IPS-18c (cell line): ENCODE results near the gene ZCCHC24.

Experiments
- H3K4me3 ChIP-seq: 2 replicates; pipeline ENCODE4 v1.7.0; 2013; ENCODE audit warnings: low read depth, mild to moderate bottlenecking, low read length, moderate library complexity; ENCODE audit not compliant: insufficient read depth
- H3K9me3 ChIP-seq: one replicate; pipeline ENCODE4 v1.6.1; 2013; ENCODE audit warnings: mild to moderate bottlenecking, low read length, moderate library complexity; ENCODE audit not compliant: control insufficient read depth, insufficient read depth

ZCCHC24 gene

GRCh38 chr10:79376751-79377556 lies 68.5 kb downstream of the ZCCHC24 start:
- Histone ChIP-seq H3K9me3 (no peaks in the 10 kb centered on the region), H3K4me3 (no peak overlapping the region)

- Histone ChIP-seq H3K4me3 (no peak overlapping the region), H3K9me3 (no peaks in the 10 kb centered on the region)
Observed at GRCh38 chr10:79376078-79376628, 69.3 kb downstream of the ZCCHC24 start.

GRCh38 chr10:79375321-79376077 lies 69.9 kb downstream of the ZCCHC24 start:
- H3K9me3 ChIP-seq = no peaks in the 10 kb centered on the region
- H3K4me3 ChIP-seq = no peak overlapping the region

GRCh38 chr10:79374312-79375191 lies 70.9 kb downstream of the ZCCHC24 start:
- Histone ChIP-seq H3K9me3 (no peaks in the 10 kb centered on the region), H3K4me3 (no peak overlapping the region)

- Histone ChIP-seq H3K4me3 (no peak overlapping the region), H3K9me3 (no peaks in the 10 kb centered on the region)
Observed at GRCh38 chr10:79372871-79373270, 72.6 kb downstream of the ZCCHC24 start.

GRCh38 chr10:79367426-79368189 lies 77.8 kb downstream of the ZCCHC24 start:
- no peaks in the 10 kb centered on the region for H3K9me3 ChIP-seq
- no peak overlapping the region for H3K4me3 ChIP-seq

GRCh38 chr10:79361726-79362397 lies 83.6 kb downstream of the ZCCHC24 start:
- Histone ChIP-seq H3K9me3 (no peaks in the 10 kb centered on the region), H3K4me3 (no peak overlapping the region)

- Histone ChIP-seq H3K9me3 (no peaks in the 10 kb centered on the region), H3K4me3 (no peak overlapping the region)
Observed at GRCh38 chr10:79360499-79361342, 84.7 kb downstream of the ZCCHC24 start.

- Histone ChIP-seq H3K4me3 (no peak overlapping the region), H3K9me3 (no peaks in the 10 kb centered on the region)
Observed at GRCh38 chr10:79359816-79360498, 85.5 kb downstream of the ZCCHC24 start.

- Histone ChIP-seq H3K4me3 (no peak overlapping the region), H3K9me3 (no peaks in the 10 kb centered on the region)
Observed at GRCh38 chr10:79358811-79359210, 86.6 kb downstream of the ZCCHC24 start.

GRCh38 chr10:79357180-79357579 lies 88.2 kb downstream of the ZCCHC24 start:
- H3K9me3 ChIP-seq = no peaks in the 10 kb centered on the region
- H3K4me3 ChIP-seq = no peak overlapping the region

- H3K4me3 ChIP-seq = no peak overlapping the region
Observed at GRCh38 chr10:79356104-79356503, 89.3 kb downstream of the ZCCHC24 start.

GRCh38 chr10:79355420-79356017 lies 89.9 kb downstream of the ZCCHC24 start:
- Histone ChIP-seq H3K4me3 (no peak overlapping the region), H3K9me3 (no peaks in the 10 kb centered on the region)

More at GRCh38 chr10:79356104-79356503, 89.3 kb downstream of the ZCCHC24 start:
- no peaks in the 10 kb centered on the region for H3K9me3 ChIP-seq

GRCh38 chr10:79354615-79355014 lies 90.8 kb downstream of the ZCCHC24 start:
- no peak overlapping the region for H3K4me3 ChIP-seq

More at GRCh38 chr10:79354615-79355014, 90.8 kb downstream of the ZCCHC24 start:
- H3K9me3 ChIP-seq = no peaks in the 10 kb centered on the region
